ENCODE results near the gene TDRD10. TPM values are rescaled to one million over a fixed set of nuclear protein-coding genes. Genes with fewer than 3 reads are reported as not detected.

Gene TDRD10
- total and polyA plus RNA-seq, 8 donors = 0.13 to 4.7 (median 0.39) TPM

- intact Hi-C loops (cut with DNase I) = loop anchor here in 1 of 3 donors (10.0 kb wide), 1 partner anchor 65 kb away; the partner anchor contains the start of gene IL6R
- Histone ChIP-seq H3K27ac (no peak overlapping the region), H3K4me3 (no peak overlapping the region), H3K9me3 (no peaks in the 10 kb centered on the region), H3K27me3 (no peaks in the 10 kb centered on the region), H3K4me1 (no peaks in the 10 kb centered on the region), H3K36me3 (no peaks in the 10 kb centered on the region)
- ATAC-seq (peak; percentile 17 to 65 (median 48)), FAIRE-seq (no peak), DNase-seq (no peak)
- WGBS, 2 donors = 85 to 86% methylated on average over 10 of the region's 10 CpGs
- TF ChIP-seq CTCF (IDR thresholded peaks at IDR 0.05) = no peak
Measured at GRCh38 chr1:154469844-154470560, 32.0 kb upstream of the TDRD10 start.

- H3K36me3 ChIP-seq = no peaks in the 10 kb centered on the region
- no peak overlapping the region for H3K4me3 ChIP-seq
- no peak for ATAC-seq
- DNase-seq = no peak
- no peaks in the 10 kb centered on the region for H3K4me1 ChIP-seq
- H3K27ac ChIP-seq = no peak overlapping the region
- H3K9me3 ChIP-seq = no peaks in the 10 kb centered on the region
- intact Hi-C loops (cut with DNase I) = no loop called here
- no peaks in the 10 kb centered on the region for H3K27me3 ChIP-seq
- 61 to 66% methylated on average over 2 of the region's 2 CpGs for WGBS, 2 donors
- FAIRE-seq = no peak
- TF ChIP-seq CTCF (IDR thresholded peaks at IDR 0.05) = no peak
Measured at GRCh38 chr1:154471304-154471703, 30.7 kb upstream of the TDRD10 start.

- no peaks in the 10 kb centered on the region for H3K9me3 ChIP-seq
- peak in 1 of 6 donors; percentile 41 for DNase-seq
- no peak for TF ChIP-seq CTCF (IDR thresholded peaks at IDR 0.05)
- peak in 3 of 4 donors; percentile 53 to 64 (median 59) for ATAC-seq
- H3K27ac ChIP-seq = no peak overlapping the region
- H3K4me3 ChIP-seq = no peak overlapping the region
- no peaks in the 10 kb centered on the region for H3K4me1 ChIP-seq
- intact Hi-C loops (cut with DNase I) = no loop called here
- WGBS, 2 donors = 56 to 68% methylated on average over 3 of the region's 3 CpGs
- FAIRE-seq = no peak
- H3K27me3 ChIP-seq = no peaks in the 10 kb centered on the region
- H3K36me3 ChIP-seq = no peaks in the 10 kb centered on the region
Measured at GRCh38 chr1:154474802-154475201, 27.2 kb upstream of the TDRD10 start.

- FAIRE-seq = no peak
- 87 to 90% methylated on average over 1 of the region's 1 CpG for WGBS, 2 donors
- no peaks in the 10 kb centered on the region for H3K9me3 ChIP-seq
- H3K27me3 ChIP-seq = no peaks in the 10 kb centered on the region
- H3K27ac ChIP-seq = no peak overlapping the region
- no peak for TF ChIP-seq CTCF (IDR thresholded peaks at IDR 0.05)
- no peaks in the 10 kb centered on the region for H3K36me3 ChIP-seq
- no peaks in the 10 kb centered on the region for H3K4me1 ChIP-seq
- intact Hi-C loops (cut with DNase I) = no loop called here
- H3K4me3 ChIP-seq = no peak overlapping the region
- no peak for DNase-seq
- no peak for ATAC-seq
Measured at GRCh38 chr1:154476791-154477190, 25.2 kb upstream of the TDRD10 start.

- 64 to 71% methylated on average over 8 of the region's 8 CpGs for WGBS, 2 donors
- DNase-seq = no peak
- TF ChIP-seq CTCF (IDR thresholded peaks at IDR 0.05) = no peak
- Histone ChIP-seq H3K27me3 (no peaks in the 10 kb centered on the region), H3K36me3 (no peaks in the 10 kb centered on the region), H3K9me3 (no peaks in the 10 kb centered on the region), H3K4me1 (no peaks in the 10 kb centered on the region), H3K27ac (no peak overlapping the region), H3K4me3 (no peak overlapping the region)
- FAIRE-seq = no peak
- no peak for ATAC-seq
- intact Hi-C loops (cut with DNase I) = no loop called here
Measured at GRCh38 chr1:154478013-154478412, 24.0 kb upstream of the TDRD10 start.

Measured in pancreas (tissue), 10 donors.